ENCODE measurements around the gene TSSC4. TPM values are rescaled to one million over a fixed set of nuclear protein-coding genes. Genes with fewer than 3 reads are reported as not detected.
A peak's percentile ranks its signal among the peaks of the same experiment; 100 is the strongest.

The TSSC4 gene
- total and polyA plus RNA-seq, 2 of the 13 experiments (the other 11 are each of a cell fraction or from before 2014, with no cell fraction given), result 16.2 to 58.6 TPM

- TF ChIP-seq MNT (IDR thresholded peaks at IDR 0.05), result peak; percentile 72
- TF ChIP-seq AHDC1 (CRISPR knock-in tag; IDR thresholded peaks at IDR 0.05; ENCODE audit: borderline replicate concordance), result no peak
- no peak; the same call in 1 of the 2 replicates for TF ChIP-seq HOXA5 (CRISPR knock-in tag; IDR thresholded peaks at IDR 0.05)
- TF ChIP-seq ZBTB33 (CRISPR knock-in tag; IDR thresholded peaks at IDR 0.05), result peak; percentile 88
- 0 out of 2 replicates have a peak, but pooled peaks have one; percentile 28 for TF ChIP-seq ZNF839 (CRISPR knock-in tag; IDR thresholded peaks at IDR 0.05; ENCODE audit: borderline replicate concordance)
- TF ChIP-seq MED8 (CRISPR knock-in tag; IDR thresholded peaks at IDR 0.05; ENCODE audit: insufficient replicate concordance), result peak; percentile 66
- peak; percentile 99 for TF ChIP-seq ZBTB21 (CRISPR knock-in tag; IDR thresholded peaks at IDR 0.05)
- peak; percentile 15; the same call in 1 of the 2 replicates for TF ChIP-seq ZNF230 (CRISPR knock-in tag; IDR thresholded peaks at IDR 0.05)
- 0 out of 2 replicates have a peak, but pooled peaks have one; percentile 50 for TF ChIP-seq ZNF333 (CRISPR knock-in tag; IDR thresholded peaks at IDR 0.05; ENCODE audit: borderline replicate concordance)
- no peak; the same call in 1 of the 2 replicates for TF ChIP-seq PREB (CRISPR knock-in tag; IDR thresholded peaks at IDR 0.05)
- TF ChIP-seq TOPORS (CRISPR knock-in tag; IDR thresholded peaks at IDR 0.05), result peak; percentile 86; the same call in 1 of the 2 replicates
- TF ChIP-seq GTF3A (CRISPR knock-in tag; conservative IDR thresholded peaks at IDR 0.05), result no peak
- TF ChIP-seq ZNF790 (CRISPR knock-in tag; IDR thresholded peaks at IDR 0.05; ENCODE audit: borderline replicate concordance), result 0 out of 2 replicates have a peak, but pooled peaks have one; percentile 77
- TF ChIP-seq MBD4 (IDR thresholded peaks at IDR 0.05; ENCODE audit: borderline replicate concordance, low read length), result no peak
- 0 out of 2 replicates have a peak, but pooled peaks have one; percentile 32 for TF ChIP-seq NCOR1 (IDR thresholded peaks at IDR 0.05; ENCODE audit: borderline replicate concordance, low read length)
- TF ChIP-seq ZNF598 (CRISPR knock-in tag; IDR thresholded peaks at IDR 0.05; ENCODE audit: borderline replicate concordance), result no peak; the same call in 1 of the 2 replicates
- TF ChIP-seq GPN1 (CRISPR knock-in tag; IDR thresholded peaks at IDR 0.05; ENCODE audit: borderline replicate concordance), result no peak
- TF ChIP-seq ZNF335 (CRISPR knock-in tag; IDR thresholded peaks at IDR 0.05), result 0 out of 2 replicates have a peak, but pooled peaks have one; percentile 72
Observed at GRCh38 chr11:2400069-2400761, at the start of gene TSSC4 (continued).

All from HepG2 (cell line).